PC-9 (cell line): Measurements from ENCODE around the gene ZNF398.

Experiments used
- EZH2 ChIP-seq: fragments of 200-600 bp; sonication (generic); IDR thresholded peaks from 2 replicates; pipeline ENCODE4 v1.8.0; 2017; ENCODE audit warnings: antibody characterized with exemption, low read depth
- TF ChIP-seq, protein P1 (sequence below): fragments of 200-600 bp; sonication (generic); conservative IDR thresholded peaks from 2 replicates; pipeline ENCODE4 v1.6.1; 2017; ENCODE audit warnings: mixed run types, antibody characterized with exemption, mild to moderate bottlenecking, moderate library complexity

DNA sequence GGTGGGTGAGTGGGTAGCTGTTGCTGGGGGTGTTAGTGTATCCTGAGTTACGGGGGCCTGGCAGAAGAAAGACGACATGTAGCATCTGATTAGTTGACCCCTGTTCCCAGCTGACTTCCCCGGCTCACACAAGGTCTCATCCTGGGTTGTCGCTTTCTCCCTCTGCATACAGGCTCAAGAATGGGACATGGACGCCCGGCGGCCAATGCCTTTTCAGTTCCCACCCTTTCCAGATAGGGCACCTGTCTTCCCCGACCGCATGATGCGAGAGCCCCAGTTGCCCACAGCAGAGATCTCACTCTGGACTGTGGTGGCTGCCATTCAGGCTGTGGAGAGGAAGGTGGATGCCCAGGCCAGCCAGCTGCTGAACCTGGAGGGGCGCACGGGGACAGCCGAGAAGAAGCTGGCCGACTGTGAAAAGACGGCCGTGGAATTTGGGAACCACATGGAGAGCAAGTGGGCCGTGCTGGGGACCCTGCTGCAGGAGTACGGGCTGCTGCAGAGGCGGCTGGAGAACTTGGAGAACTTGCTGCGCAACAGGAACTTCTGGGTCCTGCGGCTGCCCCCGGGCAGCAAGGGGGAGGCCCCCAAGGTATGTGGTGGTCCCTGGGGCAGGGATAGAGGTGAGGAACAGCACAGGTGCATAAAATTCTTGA, 51.0 kb downstream of the ZNF398 start:
- TF ChIP-seq, protein P1, sequence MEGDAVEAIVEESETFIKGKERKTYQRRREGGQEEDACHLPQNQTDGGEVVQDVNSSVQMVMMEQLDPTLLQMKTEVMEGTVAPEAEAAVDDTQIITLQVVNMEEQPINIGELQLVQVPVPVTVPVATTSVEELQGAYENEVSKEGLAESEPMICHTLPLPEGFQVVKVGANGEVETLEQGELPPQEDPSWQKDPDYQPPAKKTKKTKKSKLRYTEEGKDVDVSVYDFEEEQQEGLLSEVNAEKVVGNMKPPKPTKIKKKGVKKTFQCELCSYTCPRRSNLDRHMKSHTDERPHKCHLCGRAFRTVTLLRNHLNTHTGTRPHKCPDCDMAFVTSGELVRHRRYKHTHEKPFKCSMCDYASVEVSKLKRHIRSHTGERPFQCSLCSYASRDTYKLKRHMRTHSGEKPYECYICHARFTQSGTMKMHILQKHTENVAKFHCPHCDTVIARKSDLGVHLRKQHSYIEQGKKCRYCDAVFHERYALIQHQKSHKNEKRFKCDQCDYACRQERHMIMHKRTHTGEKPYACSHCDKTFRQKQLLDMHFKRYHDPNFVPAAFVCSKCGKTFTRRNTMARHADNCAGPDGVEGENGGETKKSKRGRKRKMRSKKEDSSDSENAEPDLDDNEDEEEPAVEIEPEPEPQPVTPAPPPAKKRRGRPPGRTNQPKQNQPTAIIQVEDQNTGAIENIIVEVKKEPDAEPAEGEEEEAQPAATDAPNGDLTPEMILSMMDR, result no peak
- no peak for TF ChIP-seq EZH2
